CD4-positive, alpha-beta T cell (primary cell): ENCODE data around the gene GMEB2. TPM values are rescaled to one million over a fixed set of nuclear protein-coding genes. Genes with fewer than 3 reads are reported as not detected.

Source experiments
- ATAC-seq: fragments of 200-7000 bp; cut with Tn5 transposase; one replicate; pipeline ENCODE4 v1.10.0; 2022; ENCODE audit warnings: mild to moderate bottlenecking; ENCODE audit not compliant: poor library complexity
- CTCF ChIA-PET: fragments of 350-600 bp; sonication (Branson Sonifier 250); formaldehyde crosslinking; loops from one replicate; lab custom pipeline; 2021; ENCODE audit warnings: antibody characterized with exemption, inconsistent platforms; lab: Charles Lee
- POLR2A ChIA-PET: fragments of 350-600 bp; sonication (Branson Sonifier 250); formaldehyde crosslinking; loops from one replicate; lab custom pipeline; 2021; ENCODE audit warnings: antibody characterized with exemption, inconsistent platforms; lab: Charles Lee
- DNase-seq, 14 experiments: peaks; one replicate each; pipeline ENCODE4 v3.0.0-alpha.2; 2013 to 2020; ENCODE audit warnings: mixed read lengths in 2 of 14
- H3K27ac ChIP-seq, 2 donors: one replicate each; pipeline versions ENCODE4 v1.5.1 to v1.7.0; 2013; ENCODE audit warnings: low read length in 2 of 2, low read depth in 1 of 2, mild to moderate bottlenecking in 1 of 2
- H3K27me3 ChIP-seq, 2 experiments: 1 replicate in 1 of 2; 2 replicates in 1 of 2; pipeline versions ENCODE4 v1.6.1 to v1.7.0; 2013; ENCODE audit warnings: low read length in 2 of 2, control low read depth in 1 of 2, mild to moderate bottlenecking in 1 of 2, moderate library complexity in 1 of 2; ENCODE audit not compliant: insufficient read depth in 2 of 2, control insufficient read depth in 1 of 2
- H3K36me3 ChIP-seq: one replicate; pipeline ENCODE4 v1.6.1; 2013; ENCODE audit warnings: low read length, control low read depth; ENCODE audit not compliant: insufficient read depth
- H3K4me1 ChIP-seq: one replicate; pipeline ENCODE4 v1.6.1; 2013; ENCODE audit warnings: low read length, control low read depth; ENCODE audit not compliant: insufficient read depth
- H3K4me3 ChIP-seq: one replicate; pipeline ENCODE4 v1.5.1; 2013; ENCODE audit warnings: mild to moderate bottlenecking, low read length, moderate library complexity
- H3K9me3 ChIP-seq, 2 experiments: 1 replicate in 1 of 2; 2 replicates in 1 of 2; pipeline versions ENCODE4 v1.6.1 to v1.7.0; 2013; ENCODE audit warnings: low read length in 2 of 2, mild to moderate bottlenecking in 2 of 2, control low read depth in 1 of 2, moderate library complexity in 1 of 2; ENCODE audit not compliant: control insufficient read depth in 1 of 2, insufficient read depth in 1 of 2
- H3K27ac Mint-ChIP-seq: one replicate; pipeline ENCODE4 v1.8.0; 2020; ENCODE audit warnings: mixed read lengths
- H3K27me3 Mint-ChIP-seq: one replicate; pipeline ENCODE4 v1.8.0; 2021; ENCODE audit warnings: mixed read lengths
- H3K36me3 Mint-ChIP-seq: one replicate; pipeline ENCODE4 v1.8.0; 2021; ENCODE audit warnings: low read depth, mixed read lengths
- H3K4me1 Mint-ChIP-seq: one replicate; pipeline ENCODE4 v1.8.0; 2021; ENCODE audit warnings: low read depth, mixed read lengths
- H3K4me3 Mint-ChIP-seq: one replicate; pipeline ENCODE4 v1.8.0; 2020; ENCODE audit warnings: mild to moderate bottlenecking, mixed read lengths
- H3K9me3 Mint-ChIP-seq: one replicate; pipeline ENCODE4 v1.8.0; 2020; ENCODE audit warnings: mixed read lengths
- CTCF ChIP-seq: fragments of 200-600 bp; IDR thresholded peaks from one replicate; pipeline ENCODE4 v1.8.0; 2022; ENCODE audit warnings: antibody characterized with exemption, mild to moderate bottlenecking
- intact Hi-C, 2 experiments: fragments of 100-400 bp; cut with DNase I in 1 of 2; cut with micrococcal nuclease in 1 of 2; formaldehyde crosslinking; loops; one replicate each; pipeline versions ENCODE4 v1.15.1 to v1.9.0; 2023 to 2025; cut with DNase I, micrococcal nuclease
- total RNA-seq, 174 experiments: library from RNA in 2 of 174; stranded (reverse) in 2 of 174; gene quantifications; one replicate each; pipeline ENCODE4 v1.2.3 and lab custom pipeline; 2021 to 2026

Gene GMEB2
- total RNA-seq, 2 experiments from 2014 or later, result 32.9 to 34.0 TPM

DNA sequence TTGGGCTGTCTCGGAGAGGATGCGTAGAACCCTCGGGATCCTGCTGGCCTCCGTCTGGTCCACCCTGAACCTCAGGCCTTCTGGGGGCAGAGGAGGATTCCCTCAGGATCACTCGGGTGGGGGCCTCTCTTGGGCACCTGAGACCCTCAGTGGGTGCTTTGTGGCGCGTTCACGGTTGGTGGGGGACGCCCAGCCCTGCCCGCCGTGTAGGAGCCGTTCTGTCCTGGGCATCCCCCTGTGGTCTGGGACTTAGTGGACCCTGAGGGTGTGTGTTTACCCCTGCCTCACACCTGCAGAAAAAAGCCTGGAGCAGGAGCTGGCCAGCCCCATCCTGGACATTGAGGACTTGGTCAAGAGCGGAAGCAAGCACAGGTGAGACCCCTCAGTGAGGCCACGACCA is 38.8 kb upstream of the GMEB2 start:
- ATAC-seq (no peak), DNase-seq (no peak)
- POLR2A ChIA-PET, result no interaction called here
- H3K4me1 ChIP-seq, result no peaks in the 10 kb centered on the region
- intact Hi-C loops, result no loop called here
- Mint-ChIP-seq H3K36me3 (peaks cover 24% of the 10 kb centered on the region), H3K27me3 (no peaks in the 10 kb centered on the region), H3K27ac (no peak overlapping the region), H3K4me1 (peaks cover 1% of the 10 kb centered on the region), H3K9me3 (no peaks in the 10 kb centered on the region), H3K4me3 (no peak overlapping the region)
- no peaks in the 10 kb centered on the region for H3K27me3 ChIP-seq
- TF ChIP-seq CTCF, result no peak
- H3K9me3 ChIP-seq, result no peaks in the 10 kb centered on the region
- CTCF ChIA-PET, result no interaction called here
- H3K36me3 ChIP-seq, result peaks cover 38% of the 10 kb centered on the region
- H3K4me3 ChIP-seq, result no peak overlapping the region
- H3K27ac ChIP-seq, result no peak overlapping the region

GRCh38 chr20:63664861-63665594 is 38.1 kb upstream of the GMEB2 start:
- no peak for ATAC-seq
- Mint-ChIP-seq H3K36me3 (peaks cover 28% of the 10 kb centered on the region), H3K9me3 (no peaks in the 10 kb centered on the region)

DNA sequence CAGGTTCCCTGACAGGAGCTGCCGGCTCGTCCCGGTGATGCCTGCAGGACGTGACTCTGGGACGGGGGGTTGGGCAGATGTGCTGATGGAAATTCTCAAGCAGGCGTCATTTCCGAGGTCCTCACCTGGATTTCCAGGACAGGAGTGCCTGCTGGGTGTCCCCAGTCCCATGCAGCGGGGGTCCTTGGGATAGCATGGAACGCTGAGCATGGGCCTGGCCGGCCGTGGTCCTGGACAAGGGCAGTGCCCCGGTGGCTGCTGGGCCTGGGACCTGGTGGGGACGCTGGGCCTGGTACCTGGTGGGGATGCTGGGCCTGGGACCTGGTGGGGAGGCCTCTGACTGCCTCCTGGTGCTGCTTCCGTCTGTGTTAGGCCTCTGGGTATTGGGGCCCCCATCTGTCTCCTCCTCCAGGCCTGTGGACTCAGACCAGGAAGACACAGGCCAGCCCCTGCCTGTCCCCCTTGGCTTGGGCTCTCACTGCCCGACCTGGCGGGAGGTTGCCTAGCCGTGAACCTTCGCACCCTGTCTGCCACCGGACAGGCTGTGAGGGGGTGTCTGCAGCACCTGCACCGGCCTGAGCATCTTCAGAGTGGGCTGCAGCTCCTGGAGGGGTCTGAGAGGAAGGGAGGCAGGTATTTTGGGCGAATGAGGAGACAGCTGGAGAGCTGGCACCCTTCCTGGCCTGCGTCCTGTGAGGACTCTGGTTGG is 37.4 kb upstream of the GMEB2 start:
- no peak overlapping the region for H3K27ac Mint-ChIP-seq
- H3K27me3 Mint-ChIP-seq, result no peaks in the 10 kb centered on the region
- H3K4me1 ChIP-seq, result peaks cover 3% of the 10 kb centered on the region
- intact Hi-C loops, result no loop called here
- no peak overlapping the region for H3K4me3 ChIP-seq
- H3K36me3 Mint-ChIP-seq, result peaks cover 28% of the 10 kb centered on the region
- peaks cover 38% of the 10 kb centered on the region for H3K36me3 ChIP-seq
- no peak overlapping the region for H3K4me3 Mint-ChIP-seq
- no peak for TF ChIP-seq CTCF
- POLR2A ChIA-PET, result no interaction called here
- H3K4me1 Mint-ChIP-seq, result peaks cover 11% of the 10 kb centered on the region
- CTCF ChIA-PET, result no interaction called here
- H3K9me3 Mint-ChIP-seq, result no peaks in the 10 kb centered on the region
- no peaks in the 10 kb centered on the region for H3K9me3 ChIP-seq
- no peak for DNase-seq
- no peak for ATAC-seq
- no peaks in the 10 kb centered on the region for H3K27me3 ChIP-seq
- H3K27ac ChIP-seq, result no peak overlapping the region

More at GRCh38 chr20:63664861-63665594, 38.1 kb upstream of the GMEB2 start:
- Histone ChIP-seq H3K27me3 (no peaks in the 10 kb centered on the region), H3K4me3 (no peak overlapping the region), H3K36me3 (peaks cover 38% of the 10 kb centered on the region), H3K4me1 (no peaks in the 10 kb centered on the region), H3K27ac (no peak overlapping the region), H3K9me3 (no peaks in the 10 kb centered on the region)
- Mint-ChIP-seq H3K4me1 (peaks cover 8% of the 10 kb centered on the region), H3K27me3 (no peaks in the 10 kb centered on the region), H3K27ac (no peak overlapping the region), H3K4me3 (no peak overlapping the region)
- POLR2A ChIA-PET, result no interaction called here
- CTCF ChIA-PET, result no interaction called here
- no peak for DNase-seq
- no peak for TF ChIP-seq CTCF
- intact Hi-C loops, result no loop called here
